HepG2 (cell line): ENCODE results near the gene LRFN2. TPM values are rescaled to one million over a fixed set of nuclear protein-coding genes. Genes with fewer than 3 reads are reported as not detected.

ENCODE experiments used
- ATAC-seq: fragments of 200-7000 bp; cut with Tn5 transposase; 3 replicates; pipeline ENCODE4 v1.9.1; 2020; ENCODE audit warnings: mild to moderate bottlenecking, moderate library complexity
- BruUV-seq: library from RNA; stranded (reverse); fragments of 400-500 nt; replicated peaks from 2 replicates; lab custom pipeline; 2021; lab: Mats Ljungman, UMichigan
- CTCF ChIA-PET: fragments of 300-600 bp; formaldehyde crosslinking; extraction: SDS; loops from one replicate; lab custom pipeline; 2021; ENCODE audit warnings: low total read pairs, inconsistent platforms, low intra/inter-chr PET ratio; lab: Yijun Ruan, JAX
- POLR2A ChIA-PET: fragments of 350-600 bp; sonication (Branson Sonifier 250); formaldehyde crosslinking; loops from one replicate; lab custom pipeline; 2020; ENCODE audit warnings: antibody characterized with exemption, inconsistent platforms; lab: Yijun Ruan, JAX
- DNase-seq: peaks from one replicate; pipeline ENCODE4 v3.0.0-alpha.2; 2015; ENCODE audit warnings: low spot score
- FAIRE-seq: peaks from 3 replicates; lab custom pipeline; 2011; peaks lifted over from hg19 to GRCh38; lab: Jason Lieb, UNC
- H2AFZ ChIP-seq: one replicate; pipeline ENCODE4 v1.6.1; 2011; ENCODE audit warnings: low read length, inconsistent platforms
- H3K27ac ChIP-seq: fragments of 300-600 bp; 3 replicates; pipeline ENCODE4 v1.8.0; 2011; ENCODE audit warnings: mixed run types, mild to moderate bottlenecking, mixed read lengths, low read length, inconsistent platforms; ENCODE audit not compliant: insufficient read depth; ENCODE audit errors: extremely low read length
- H3K27me3 ChIP-seq, 2 experiments: fragments of 200-600 bp in 1 of 2; 2 replicates in 1 of 2; 3 replicates in 1 of 2; pipeline versions ENCODE4 v1.6.0 to v1.8.0; 2011; ENCODE audit warnings: low read length in 2 of 2, mild to moderate bottlenecking in 2 of 2, moderate library complexity in 2 of 2, inconsistent platforms in 1 of 2; ENCODE audit not compliant: insufficient read depth in 2 of 2, control insufficient read depth in 1 of 2
- H3K36me3 ChIP-seq, 2 experiments: fragments of 200-600 bp in 1 of 2; replicated peaks in 1 of 2; 2 replicates in 1 of 2; 3 replicates in 1 of 2; pipeline versions ENCODE4 v1.5.1 to v1.8.0; 2011; ENCODE audit warnings: low read length in 2 of 2, inconsistent platforms in 1 of 2; ENCODE audit not compliant: insufficient read depth in 2 of 2, control insufficient read depth in 1 of 2
- H3K4me1 ChIP-seq: 2 replicates; pipeline ENCODE4 v1.5.1; 2012; ENCODE audit warnings: low read length, inconsistent platforms; ENCODE audit not compliant: insufficient read depth
- H3K4me2 ChIP-seq: 2 replicates; pipeline ENCODE4 v1.6.0; 2011; ENCODE audit warnings: low read depth, low read length, inconsistent platforms
- H3K4me3 ChIP-seq, 3 experiments: fragments of 200-600 bp in 1 of 3; sonication (generic), shearing (Covaris generic) in 1 of 3; replicated peaks in 1 of 3; 2 replicates each; pipeline ENCODE4 v1.5.1; 2011 to 2016; ENCODE audit warnings: low read length in 3 of 3, inconsistent platforms in 2 of 3, low read depth in 2 of 3, mild to moderate bottlenecking in 2 of 3, control low read depth in 1 of 3, mixed read lengths in 1 of 3; ENCODE audit not compliant: insufficient read depth in 1 of 3
- H3K79me2 ChIP-seq: one replicate; pipeline ENCODE4 v1.6.1; 2011; ENCODE audit warnings: low read length, inconsistent platforms; ENCODE audit not compliant: insufficient read depth
- H3K9ac ChIP-seq: 2 replicates; pipeline ENCODE4 v1.6.0; 2011; ENCODE audit warnings: mild to moderate bottlenecking, low read depth, low read length, inconsistent platforms; ENCODE audit not compliant: insufficient read depth
- H3K9me3 ChIP-seq: 2 replicates; pipeline ENCODE4 v1.5.1; 2012; ENCODE audit warnings: mild to moderate bottlenecking, low read length
- H4K20me1 ChIP-seq: 2 replicates; pipeline ENCODE4 v1.6.0; 2011; ENCODE audit warnings: inconsistent platforms, mild to moderate bottlenecking, low read length, moderate library complexity; ENCODE audit not compliant: insufficient read depth
- ELF4 ChIP-seq: sonication (generic); formaldehyde crosslinking; IDR thresholded peaks from 2 replicates; pipeline ENCODE4 v1.5.0; 2020; ENCODE audit warnings: missing genetic modification reagents, mild to moderate bottlenecking, moderate library complexity, borderline replicate concordance
- FOXM1 ChIP-seq: sonication (generic); formaldehyde crosslinking; IDR thresholded peaks from 2 replicates; pipeline ENCODE4 v1.5.0; 2020; ENCODE audit warnings: missing genetic modification reagents
- GMEB1 ChIP-seq: sonication (generic); formaldehyde crosslinking; IDR thresholded peaks from 2 replicates; pipeline ENCODE4 v1.5.1; 2020; ENCODE audit warnings: missing genetic modification reagents, mild to moderate bottlenecking, borderline replicate concordance
- HNF4G ChIP-seq, 2 experiments: sonication (generic) in 1 of 2; formaldehyde crosslinking in 1 of 2; IDR thresholded peaks; 2 replicates each; pipeline versions ENCODE4 v1.4.0 to v1.6.1; 2011 to 2020; ENCODE audit warnings: borderline replicate concordance in 2 of 2, low read depth in 2 of 2, mild to moderate bottlenecking in 2 of 2, low read length in 1 of 2, missing genetic modification reagents in 1 of 2, moderate library complexity in 1 of 2
- MED8 ChIP-seq: sonication (generic); formaldehyde crosslinking; IDR thresholded peaks from 2 replicates; pipeline ENCODE4 v1.8.1; 2023; ENCODE audit warnings: mild to moderate bottlenecking, missing genetic modification reagents; ENCODE audit not compliant: insufficient replicate concordance
- PBX2 ChIP-seq: IDR thresholded peaks from 2 replicates; pipeline ENCODE4 v1.6.1; 2016; ENCODE audit warnings: control low read depth
- RARA ChIP-seq: IDR thresholded peaks from 2 replicates; pipeline ENCODE4 v1.6.1; 2016; ENCODE audit warnings: missing genetic modification reagents, missing compliant biosample characterization
- RXRA ChIP-seq: sonication (generic); formaldehyde crosslinking; IDR thresholded peaks from 2 replicates; pipeline ENCODE4 v1.5.1; 2020; ENCODE audit warnings: missing genetic modification reagents
- SP2 ChIP-seq: sonication (generic); formaldehyde crosslinking; IDR thresholded peaks from 2 replicates; pipeline ENCODE4 v1.5.1; 2020; ENCODE audit warnings: mild to moderate bottlenecking, missing genetic modification reagents
- ZBTB3 ChIP-seq: sonication (generic); formaldehyde crosslinking; IDR thresholded peaks from 2 replicates; pipeline ENCODE4 v1.4.0; 2020; ENCODE audit warnings: low read depth, mild to moderate bottlenecking, moderate library complexity, missing genetic modification reagents, borderline replicate concordance
- WGBS: methylation state at CpG from one replicate; pipeline ENCODE4 v1.1.6; 2017; ENCODE audit warnings: low lambda C conversion rate; 5-methylcytosine and 5-hydroxymethylcytosine counted together
- in situ Hi-C: cut with HindIII; loops from 2 replicates; pipeline ENCODE4 v1.10.0; 2017; ENCODE audit warnings: low pct_unique_long_range_greater_than_20kb; ENCODE audit not compliant: extremely low pct_ligation_motif_present
- intact Hi-C: fragments of 100-400 bp; cut with micrococcal nuclease; formaldehyde crosslinking; loops from one replicate; pipeline ENCODE4 v1.10.0; 2022; ENCODE audit not compliant: unreplicated experiment
- polyA plus RNA-seq, 8 experiments: library from polyadenylated mRNA; depleted of rRNA in 3 of 8; stranded (reverse) in 7 of 8; unstranded in 1 of 8; fragments of >200 nt; fragmentation: Illumina TruSeq in 4 of 8; extraction: Trizol in 4 of 8; gene quantifications; 2 replicates each; pipeline versions ENCODE4 v1.2.1 to v1.2.3, GENCODE V29; 2011 to 2016; ENCODE audit warnings: low read depth in 4 of 8, missing spikeins in 1 of 8, mixed read lengths in 1 of 8; ENCODE audit not compliant: insufficient read depth in 1 of 8
- total RNA-seq, 5 experiments: library from RNA; depleted of rRNA; stranded (reverse); fragments of >200 nt; fragmentation: Illumina TruSeq; extraction: Trizol; gene quantifications; 2 replicates each; pipeline ENCODE4 v1.2.3, GENCODE V29; 2016; ENCODE audit warnings: low read depth in 1 of 5

LRFN2 gene
- total and polyA plus RNA-seq, 2 of the 13 experiments (the other 11 are each of a cell fraction or from before 2014, with no cell fraction given), result not detected

- H3K36me3 ChIP-seq, result no peaks in the 10 kb centered on the region
- no peaks in the 10 kb centered on the region for H3K4me1 ChIP-seq
- WGBS, result 32% methylated on average over 5 of the region's 7 CpGs
- H3K27ac ChIP-seq, result no peak overlapping the region
- in situ Hi-C loops (no loop called here), intact Hi-C loops (no loop called here)
- peaks cover 0 to 2% of the 10 kb centered on the region in 2 experiments; a peak in 2 of 5 replicates for H3K27me3 ChIP-seq
- no peaks in the 10 kb centered on the region for H4K20me1 ChIP-seq
- H3K9me3 ChIP-seq, result no peaks in the 10 kb centered on the region
- H3K4me2 ChIP-seq, result no peak overlapping the region
- ATAC-seq (no peak; the same call in 2 of the 3 replicates), DNase-seq (no peak), FAIRE-seq (no peak)
- H3K4me3 ChIP-seq, result no peak overlapping the region
- H3K9ac ChIP-seq, result no peak overlapping the region
- ChIA-PET POLR2A (no interaction called here), CTCF (no interaction called here)
- TF ChIP-seq SP2 (CRISPR knock-in tag), result no peak
- TF ChIP-seq ELF4, result no peak
- no peak for TF ChIP-seq FOXM1 (CRISPR knock-in tag)
- BruUV-seq, result no TSS peak
- no peak overlapping the region for H2AFZ ChIP-seq
- no peaks in the 10 kb centered on the region for H3K79me2 ChIP-seq
These were observed 181.0 kb downstream of the LRFN2 start for GRCh38 chr6:40406175-40406574.

- POLR2A ChIA-PET, result no interaction called here
- H3K36me3 ChIP-seq, result no peaks in the 10 kb centered on the region
- H4K20me1 ChIP-seq, result no peaks in the 10 kb centered on the region
- no peak overlapping the region for H2AFZ ChIP-seq
- TF ChIP-seq HNF4G (IDR thresholded peaks at IDR 0.05; ENCODE audit: borderline replicate concordance, low read depth, low read length), result no peak
- TF ChIP-seq HNF4G (CRISPR knock-in tag; IDR thresholded peaks at IDR 0.05; ENCODE audit: borderline replicate concordance, low read depth), result no peak
- no peak for TF ChIP-seq ZBTB3
- TF ChIP-seq MED8 (CRISPR knock-in tag), result no peak
- no peak for TF ChIP-seq PBX2 (CRISPR knock-in tag)
- no peak for TF ChIP-seq RARA
- TF ChIP-seq RXRA (CRISPR knock-in tag), result no peak
- no peak for TF ChIP-seq GMEB1 (CRISPR knock-in tag)
- TF ChIP-seq, all 625 proteins: peak for 0
- Histone ChIP-seq H3K4me2 (no peak overlapping the region), H3K79me2 (no peaks in the 10 kb centered on the region), H3K9ac (no peak overlapping the region), H3K27ac (no peak overlapping the region), H3K4me3 (no peak overlapping the region), H3K9me3 (no peaks in the 10 kb centered on the region), H3K27me3 (no peaks in the 10 kb centered on the region), H3K4me1 (peaks cover 5% of the 10 kb centered on the region; the same call in 1 of the 2 replicates)
- intact Hi-C loops (no loop called here), in situ Hi-C loops (no loop called here)
- BruUV-seq, result no TSS peak
- FAIRE-seq (no peak), DNase-seq (no peak), ATAC-seq (no peak)
- CTCF ChIA-PET, result no interaction called here
These were observed 186.4 kb downstream of the LRFN2 start for GRCh38 chr6:40400738-40401137.
